Uterus (tissue), 2 donors: ENCODE measurements around the gene MYCL.

Source experiments
- POLR2A ChIP-seq, 2 donors: fragments of 450-650 bp; IDR thresholded peaks; one replicate each; pipeline ENCODE4 v1.6.1; 2016; ENCODE audit warnings: antibody characterized with exemption in 2 of 2, mild to moderate bottlenecking in 1 of 2, moderate library complexity in 1 of 2
- TF ChIP-seq, protein P1 (sequence below), 4 experiments: fragments of 200-600 bp in 2 of 4; fragments of 450-650 bp in 2 of 4; sonication (generic) in 2 of 4; IDR thresholded peaks; one replicate each; pipeline ENCODE4 v1.5.1; 2016 to 2019; ENCODE audit warnings: antibody characterized with exemption in 4 of 4, mild to moderate bottlenecking in 2 of 4, moderate library complexity in 1 of 4

DNA sequence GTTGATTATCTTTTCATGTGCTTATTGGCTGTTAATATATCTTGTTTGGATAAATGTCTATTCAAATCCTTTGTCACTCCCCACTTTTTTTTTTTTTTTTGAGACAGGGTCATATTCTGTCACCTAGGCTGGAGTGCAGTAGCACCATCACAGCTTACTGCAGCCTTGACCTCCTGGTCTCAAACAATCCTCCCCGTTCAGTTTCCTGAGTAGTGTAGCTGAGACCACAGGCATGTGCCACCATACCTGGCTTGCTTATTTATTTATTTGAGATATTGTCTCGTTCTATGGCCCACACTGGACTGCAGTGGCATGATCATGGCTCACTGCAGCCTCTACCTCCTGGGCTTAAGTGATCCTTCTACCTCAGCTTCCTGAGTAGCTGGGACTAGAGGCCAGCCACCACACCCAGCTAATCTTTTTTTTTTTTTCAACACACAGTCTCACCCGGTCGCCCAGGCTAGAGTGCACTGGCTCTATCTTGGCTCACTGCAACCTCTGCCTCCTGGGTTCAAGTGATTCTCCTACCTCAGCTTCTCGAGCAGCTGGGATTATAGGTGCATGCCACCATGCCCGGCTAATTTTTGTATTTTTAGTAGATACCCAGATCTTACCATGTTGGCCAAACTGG lies 13.9 kb upstream of the MYCL start:
- no peak for TF ChIP-seq POLR2A (IDR thresholded peaks at IDR 0.05)
- TF ChIP-seq, protein P1, sequence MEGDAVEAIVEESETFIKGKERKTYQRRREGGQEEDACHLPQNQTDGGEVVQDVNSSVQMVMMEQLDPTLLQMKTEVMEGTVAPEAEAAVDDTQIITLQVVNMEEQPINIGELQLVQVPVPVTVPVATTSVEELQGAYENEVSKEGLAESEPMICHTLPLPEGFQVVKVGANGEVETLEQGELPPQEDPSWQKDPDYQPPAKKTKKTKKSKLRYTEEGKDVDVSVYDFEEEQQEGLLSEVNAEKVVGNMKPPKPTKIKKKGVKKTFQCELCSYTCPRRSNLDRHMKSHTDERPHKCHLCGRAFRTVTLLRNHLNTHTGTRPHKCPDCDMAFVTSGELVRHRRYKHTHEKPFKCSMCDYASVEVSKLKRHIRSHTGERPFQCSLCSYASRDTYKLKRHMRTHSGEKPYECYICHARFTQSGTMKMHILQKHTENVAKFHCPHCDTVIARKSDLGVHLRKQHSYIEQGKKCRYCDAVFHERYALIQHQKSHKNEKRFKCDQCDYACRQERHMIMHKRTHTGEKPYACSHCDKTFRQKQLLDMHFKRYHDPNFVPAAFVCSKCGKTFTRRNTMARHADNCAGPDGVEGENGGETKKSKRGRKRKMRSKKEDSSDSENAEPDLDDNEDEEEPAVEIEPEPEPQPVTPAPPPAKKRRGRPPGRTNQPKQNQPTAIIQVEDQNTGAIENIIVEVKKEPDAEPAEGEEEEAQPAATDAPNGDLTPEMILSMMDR (IDR thresholded peaks at IDR 0.05): no peak
